NCI-H128 (cell line): ENCODE data around the gene IGFBP1.
"Not testable (repeated sequence)": the region's sequence is repeated elsewhere in the genome, so short reads cannot be mapped to it uniquely, and the experiment has no call there.

Experiments used
- DNase-seq: peaks from one replicate; lab custom pipeline; 2025; ENCODE audit not compliant: unreplicated experiment; lab: John Stamatoyannopoulos, UW

Gene IGFBP1

DNA sequence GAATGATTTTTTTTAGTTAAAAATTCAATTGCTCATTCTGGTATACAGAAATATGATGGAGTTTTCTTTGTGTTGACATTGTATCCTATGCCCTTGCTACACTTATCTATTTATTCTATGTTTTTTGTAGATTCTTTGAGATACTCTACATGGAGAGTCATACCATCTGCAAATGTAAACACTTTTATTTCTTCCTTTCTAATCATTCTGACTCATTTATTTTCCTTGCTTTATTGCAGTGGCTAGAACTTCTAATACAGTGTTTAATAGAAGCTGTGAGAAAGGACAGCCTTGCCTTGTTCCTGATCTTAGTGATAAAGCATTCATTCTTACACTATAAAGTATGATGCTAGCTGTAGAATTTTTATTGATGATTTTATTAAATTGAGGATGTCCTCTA is 42.7 kb downstream of the IGFBP1 start:
- DNase-seq: no peak

DNA sequence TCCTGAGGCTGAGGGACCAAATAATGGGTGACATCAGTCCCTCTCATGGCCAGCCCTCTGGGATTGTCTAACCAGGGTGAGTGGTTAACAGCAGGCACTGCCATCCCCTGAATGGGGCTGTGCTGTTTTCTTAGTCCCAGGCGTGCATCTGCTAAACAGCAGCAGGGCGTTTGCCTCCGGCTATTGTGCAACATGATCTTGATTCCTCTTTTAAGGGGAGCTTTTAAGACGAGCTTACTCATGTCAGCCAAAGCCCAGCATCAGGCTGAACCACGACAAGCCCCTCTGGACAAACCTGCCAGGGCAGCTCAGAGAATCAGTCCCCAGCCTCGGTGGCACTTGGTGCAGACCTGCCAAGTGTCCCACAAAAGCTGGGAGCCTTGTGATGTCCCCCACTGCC is 49.0 kb downstream of the IGFBP1 start:
- DNase-seq: no peak

DNA sequence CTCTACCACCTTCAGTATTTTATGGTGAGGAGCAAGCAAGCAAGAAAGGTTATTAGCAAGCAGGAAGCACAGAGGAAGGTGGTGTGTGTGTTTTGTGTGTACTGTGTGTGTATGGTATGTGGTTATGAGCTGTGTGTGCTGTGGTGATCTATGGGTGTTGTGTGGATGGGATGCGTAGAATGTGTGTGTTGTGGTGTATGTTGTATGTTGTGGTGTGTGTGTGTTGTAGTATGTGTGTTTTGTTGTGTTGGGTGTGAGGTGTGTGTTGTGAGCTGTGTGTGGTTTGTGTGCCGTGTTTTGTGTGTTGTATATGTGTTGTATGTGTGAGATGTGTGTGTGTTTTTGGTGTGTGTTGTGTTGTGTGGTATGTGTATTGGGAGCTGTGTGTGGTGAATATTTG is 49.6 kb downstream of the IGFBP1 start:
- DNase-seq: no peak

DNA sequence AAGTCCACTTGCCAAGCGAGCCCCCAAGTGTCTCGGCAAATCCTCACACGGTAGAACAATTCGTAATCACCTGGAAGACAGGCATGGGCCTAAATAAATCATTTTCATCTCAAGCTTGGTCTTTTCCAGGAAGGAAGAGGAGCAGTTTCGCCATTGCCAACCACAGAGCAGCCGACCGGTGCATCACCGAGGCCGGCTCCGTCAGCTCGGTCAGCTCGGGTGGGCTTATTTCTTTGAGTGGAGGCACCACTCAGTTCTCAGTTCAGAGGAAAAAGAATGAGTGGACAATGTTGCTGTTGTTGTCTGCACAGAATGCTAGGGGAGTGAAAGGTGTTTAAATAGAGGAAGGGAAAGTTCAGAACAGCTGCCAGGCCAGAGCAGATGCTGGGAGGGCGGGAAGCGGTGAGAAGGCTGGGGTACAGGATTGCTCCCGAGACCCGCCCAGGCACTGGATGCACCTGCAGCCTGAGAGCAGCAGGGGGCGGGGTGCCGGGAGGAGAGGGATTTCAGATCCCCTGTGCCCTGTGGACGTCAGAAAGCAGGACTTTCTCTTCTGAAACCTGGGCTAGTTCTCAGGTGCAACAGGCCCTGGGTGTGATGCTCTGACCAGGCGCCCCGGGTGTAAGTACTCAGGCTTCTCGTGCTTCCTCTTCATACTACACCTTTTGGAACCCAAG is 50.5 kb downstream of the IGFBP1 start:
- DNase-seq: no peak

DNA sequence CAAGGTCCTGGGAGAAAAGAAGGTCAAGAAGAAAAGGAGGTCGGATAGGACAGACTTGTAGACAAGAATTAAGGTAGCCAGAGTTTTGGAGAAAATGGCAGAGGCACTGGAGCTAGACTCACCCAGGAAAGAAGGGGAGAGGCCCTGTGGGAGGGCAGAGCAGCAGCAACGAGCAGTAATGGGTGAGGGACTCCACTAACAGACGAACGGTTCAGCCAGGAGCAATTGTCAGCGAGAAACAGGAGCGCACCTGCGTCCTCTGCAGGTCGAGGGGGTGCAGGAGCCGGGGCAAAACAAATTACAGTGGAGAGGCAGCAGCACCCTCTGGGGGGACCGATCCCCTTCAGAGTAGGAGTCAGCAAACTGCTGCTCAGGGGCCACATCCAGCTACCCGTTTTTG is 51.3 kb downstream of the IGFBP1 start:
- DNase-seq: no peak

DNA sequence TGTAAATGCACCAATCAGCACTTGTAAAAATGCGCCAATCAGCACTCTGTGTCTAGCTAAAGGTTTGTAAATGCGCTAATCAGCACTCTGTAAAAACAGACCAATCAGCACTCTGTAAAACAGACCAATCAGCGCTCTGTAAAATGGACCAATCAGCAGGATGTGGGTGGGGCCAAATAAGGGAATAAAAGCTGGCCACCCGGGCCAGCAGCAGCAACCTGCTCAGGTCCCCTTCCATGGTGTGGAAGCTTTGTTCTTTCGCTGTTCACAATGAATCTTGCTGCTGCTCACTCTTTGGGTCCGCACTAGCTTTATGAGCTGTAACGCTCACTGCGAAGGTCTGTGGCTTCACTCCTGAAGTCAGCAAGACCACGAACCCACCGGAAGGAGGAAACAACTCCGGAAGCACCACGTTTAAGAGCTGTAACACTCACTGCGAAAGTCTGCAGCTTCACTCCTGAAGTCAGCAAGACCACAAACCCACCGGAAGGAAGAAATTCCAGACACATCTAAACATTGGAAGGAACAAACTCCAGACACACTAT is 52.0 kb downstream of the IGFBP1 start:
- not testable (repeated sequence) for DNase-seq

DNA sequence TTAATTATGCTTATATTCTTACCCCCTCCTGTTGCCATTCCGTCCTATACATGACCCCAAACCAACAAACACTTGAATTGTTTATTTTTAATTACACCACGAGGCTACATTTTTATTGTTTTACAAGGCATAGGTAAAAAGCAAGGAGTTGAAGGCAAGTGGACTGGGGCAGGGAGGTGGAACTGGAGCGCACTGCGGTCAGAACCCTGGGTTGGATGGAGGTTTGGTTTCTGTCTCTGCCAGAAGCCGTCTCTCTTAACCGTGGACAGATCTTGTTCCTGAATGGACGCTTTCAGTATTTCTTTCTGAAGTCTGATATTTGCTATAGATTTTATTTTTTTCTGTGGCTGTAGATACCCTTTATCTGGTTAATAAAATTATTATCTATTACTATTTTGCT is 52.7 kb downstream of the IGFBP1 start:
- no peak for DNase-seq
